Measurements from ENCODE around the gene TBC1D5.

The TBC1D5 gene

GRCh38 chr3:17401912-17402311 lies 340.5 kb downstream of the TBC1D5 start:
- ATAC-seq, result no peak
- TF ChIP-seq TSHZ2 (CRISPR knock-in tag; IDR thresholded peaks at IDR 0.05) (no peak), TCF4 (CRISPR knock-in tag; IDR thresholded peaks at IDR 0.05; ENCODE audit: borderline replicate concordance) (no peak), ZNF70 (CRISPR knock-in tag; IDR thresholded peaks at IDR 0.05) (no peak), TOX (CRISPR knock-in tag; IDR thresholded peaks at IDR 0.05; ENCODE audit: borderline replicate concordance) (no peak), PATZ1 (CRISPR knock-in tag; IDR thresholded peaks at IDR 0.05; ENCODE audit: borderline replicate concordance) (no peak), ESRRG (CRISPR knock-in tag; IDR thresholded peaks at IDR 0.05) (no peak), CREB5 (CRISPR knock-in tag; IDR thresholded peaks at IDR 0.05; ENCODE audit: low read depth) (no peak), GLIS3 (CRISPR knock-in tag; IDR thresholded peaks at IDR 0.05) (no peak), OSR1 (CRISPR knock-in tag; IDR thresholded peaks at IDR 0.05) (no peak), ZNF565 (CRISPR knock-in tag; conservative IDR thresholded peaks at IDR 0.05; ENCODE audit: low read depth) (no peak), SNAI2 (CRISPR knock-in tag; IDR thresholded peaks at IDR 0.05) (no peak), POU6F1 (CRISPR knock-in tag; IDR thresholded peaks at IDR 0.05; ENCODE audit: borderline replicate concordance, low read depth) (no peak)

- TF ChIP-seq RARB (CRISPR knock-in tag; IDR thresholded peaks at IDR 0.05) (no peak), ESRRG (CRISPR knock-in tag; IDR thresholded peaks at IDR 0.05) (no peak), GLIS3 (CRISPR knock-in tag; IDR thresholded peaks at IDR 0.05) (no peak), TSHZ2 (CRISPR knock-in tag; IDR thresholded peaks at IDR 0.05) (no peak), ZFP3 (CRISPR knock-in tag; IDR thresholded peaks at IDR 0.05) (no peak), SNAI2 (CRISPR knock-in tag; IDR thresholded peaks at IDR 0.05) (no peak), ZNF8 (CRISPR knock-in tag; IDR thresholded peaks at IDR 0.05) (no peak), OSR1 (CRISPR knock-in tag; IDR thresholded peaks at IDR 0.05) (no peak), ZNF565 (CRISPR knock-in tag; conservative IDR thresholded peaks at IDR 0.05; ENCODE audit: low read depth) (no peak), ZFP30 (CRISPR knock-in tag; IDR thresholded peaks at IDR 0.05) (no peak), CSRNP3 (CRISPR knock-in tag; IDR thresholded peaks at IDR 0.05) (no peak), ZC3H10 (CRISPR knock-in tag; IDR thresholded peaks at IDR 0.05) (no peak), PATZ1 (CRISPR knock-in tag; IDR thresholded peaks at IDR 0.05; ENCODE audit: borderline replicate concordance) (no peak), PPARA (CRISPR knock-in tag; IDR thresholded peaks at IDR 0.05; ENCODE audit: borderline replicate concordance) (no peak), BACH2 (CRISPR knock-in tag; IDR thresholded peaks at IDR 0.05; ENCODE audit: borderline replicate concordance) (no peak), CSDC2 (CRISPR knock-in tag; IDR thresholded peaks at IDR 0.05) (no peak), ZNF70 (CRISPR knock-in tag; IDR thresholded peaks at IDR 0.05) (no peak), ARNTL (CRISPR knock-in tag; IDR thresholded peaks at IDR 0.05; ENCODE audit: borderline replicate concordance, low read depth) (no peak), CREB5 (CRISPR knock-in tag; IDR thresholded peaks at IDR 0.05; ENCODE audit: low read depth) (no peak), ISL1 (CRISPR knock-in tag; IDR thresholded peaks at IDR 0.05) (no peak)
- ATAC-seq, result no peak
Measured at GRCh38 chr3:17399586-17399985, 342.8 kb downstream of the TBC1D5 start.

All from SK-N-SH treated with all-trans-retinoic acid at 6 μM for 48 hours (cell line).